C4-2B (cell line): ENCODE measurements around the gene DENND2A.
"Not testable (repeated sequence)": the region's sequence is repeated elsewhere in the genome, so short reads cannot be mapped to it uniquely, and the experiment has no call there.

Source experiments
- ZFX ChIP-seq: fragments of 450-650 bp; IDR thresholded peaks from 2 replicates; pipeline ENCODE4 v1.6.1; 2017
- TF ChIP-seq, protein P1 (sequence below): fragments of 450-650 bp; conservative IDR thresholded peaks from 2 replicates; pipeline ENCODE4 v1.5.1; 2017; ENCODE audit warnings: mild to moderate bottlenecking

GRCh38 chr7:140644761-140645160 is 4.1 kb upstream of the DENND2A start:
- TF ChIP-seq, protein P1, sequence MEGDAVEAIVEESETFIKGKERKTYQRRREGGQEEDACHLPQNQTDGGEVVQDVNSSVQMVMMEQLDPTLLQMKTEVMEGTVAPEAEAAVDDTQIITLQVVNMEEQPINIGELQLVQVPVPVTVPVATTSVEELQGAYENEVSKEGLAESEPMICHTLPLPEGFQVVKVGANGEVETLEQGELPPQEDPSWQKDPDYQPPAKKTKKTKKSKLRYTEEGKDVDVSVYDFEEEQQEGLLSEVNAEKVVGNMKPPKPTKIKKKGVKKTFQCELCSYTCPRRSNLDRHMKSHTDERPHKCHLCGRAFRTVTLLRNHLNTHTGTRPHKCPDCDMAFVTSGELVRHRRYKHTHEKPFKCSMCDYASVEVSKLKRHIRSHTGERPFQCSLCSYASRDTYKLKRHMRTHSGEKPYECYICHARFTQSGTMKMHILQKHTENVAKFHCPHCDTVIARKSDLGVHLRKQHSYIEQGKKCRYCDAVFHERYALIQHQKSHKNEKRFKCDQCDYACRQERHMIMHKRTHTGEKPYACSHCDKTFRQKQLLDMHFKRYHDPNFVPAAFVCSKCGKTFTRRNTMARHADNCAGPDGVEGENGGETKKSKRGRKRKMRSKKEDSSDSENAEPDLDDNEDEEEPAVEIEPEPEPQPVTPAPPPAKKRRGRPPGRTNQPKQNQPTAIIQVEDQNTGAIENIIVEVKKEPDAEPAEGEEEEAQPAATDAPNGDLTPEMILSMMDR: not testable (repeated sequence)
- not testable (repeated sequence) for TF ChIP-seq ZFX
